Subcutaneous abdominal adipose tissue (tissue), 5 donors: Measurements from ENCODE around the gene BCL2A1.
A peak's percentile ranks its signal among the peaks of the same experiment; 100 is the strongest.
"Not testable (repeated sequence)": the region's sequence is repeated elsewhere in the genome, so short reads cannot be mapped to it uniquely, and the experiment has no call there.

ENCODE experiments used
- H3K27ac ChIP-seq: one replicate; pipeline ENCODE4 v1.7.0; 2013; ENCODE audit warnings: low read depth, mild to moderate bottlenecking, inconsistent platforms, low read length, moderate library complexity
- H3K27me3 ChIP-seq, 5 donors: one replicate each; pipeline ENCODE4 v1.7.0; 2013; ENCODE audit warnings: low read length in 5 of 5, inconsistent platforms in 1 of 5; ENCODE audit not compliant: control insufficient read depth in 5 of 5, insufficient read depth in 4 of 5
- H3K36me3 ChIP-seq, 5 donors: one replicate each; pipeline ENCODE4 v1.7.0; 2013; ENCODE audit warnings: low read length in 5 of 5; ENCODE audit not compliant: control insufficient read depth in 5 of 5, insufficient read depth in 5 of 5
- H3K4me1 ChIP-seq, 5 donors: one replicate each; pipeline ENCODE4 v1.7.0; 2013; ENCODE audit warnings: low read length in 5 of 5, mild to moderate bottlenecking in 3 of 5, moderate library complexity in 1 of 5; ENCODE audit not compliant: control insufficient read depth in 5 of 5, insufficient read depth in 5 of 5
- H3K4me3 ChIP-seq, 5 donors: one replicate each; pipeline ENCODE4 v1.7.0; 2013; ENCODE audit warnings: low read length in 5 of 5, low read depth in 1 of 5
- H3K9ac ChIP-seq, 5 donors: one replicate each; pipeline ENCODE4 v1.7.0; 2013; ENCODE audit warnings: low read length in 5 of 5, mild to moderate bottlenecking in 4 of 5, moderate library complexity in 3 of 5
- H3K9me3 ChIP-seq, 5 donors: one replicate each; pipeline ENCODE4 v1.7.0; 2013; ENCODE audit warnings: low read length in 5 of 5; ENCODE audit not compliant: control insufficient read depth in 5 of 5
- donor health status: healthy.
- donor health status: healthy.
- donor health status: healthy.
- donor health status: healthy.
- donor health status: healthy.

Gene BCL2A1

DNA sequence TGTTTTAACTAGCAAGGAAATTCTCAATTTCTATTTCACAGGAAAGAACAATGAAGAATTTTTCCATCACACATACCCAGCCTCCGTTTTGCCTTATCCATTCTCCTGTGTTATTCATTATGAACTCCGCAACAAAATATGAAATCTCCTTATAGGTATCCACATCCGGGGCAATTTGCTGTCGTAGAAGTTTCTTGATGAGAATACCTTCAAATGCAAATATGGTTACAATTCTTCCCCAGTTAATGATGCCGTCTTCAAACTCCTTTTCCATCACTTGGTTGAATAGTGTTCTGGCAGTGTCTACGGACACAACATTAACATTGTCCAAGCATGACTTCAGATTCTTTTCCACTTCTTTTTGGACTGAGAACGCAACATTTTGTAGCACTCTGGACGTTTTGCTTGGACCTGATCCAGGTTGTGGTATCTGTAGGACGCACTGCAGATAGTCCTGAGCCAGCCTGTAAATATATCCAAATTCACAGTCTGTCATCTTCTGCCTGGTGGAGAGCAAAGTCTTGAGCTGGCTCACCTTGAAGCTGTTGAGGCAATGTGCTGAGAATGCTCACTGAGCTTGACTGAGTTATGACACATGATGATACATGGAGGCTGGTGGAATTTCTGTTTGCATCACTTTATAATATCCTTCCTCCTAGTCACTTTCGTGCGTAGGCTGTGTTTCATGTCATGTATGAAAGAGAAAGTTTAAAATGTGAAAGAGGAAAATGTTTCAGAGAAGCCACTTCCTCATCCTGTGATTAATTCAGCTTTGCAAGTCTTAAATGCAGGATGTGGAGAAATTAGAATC is at the start of gene BCL2A1:
BCL2A1 (minus strand) TSS at position 573 of the 811 bp plus-strand sequence; CDS start at position 496, 77 bp downstream.
- Histone ChIP-seq H3K4me3 (peak within 1 kb of the TSS in 2 of 5 donors; percentile 42), H3K27me3 (no peaks in the 10 kb centered on the region), H3K4me1 (peaks cover 0 to 3% (median 0%) of the 10 kb centered on the region in 5 donors), H3K9ac (no peak within 1 kb of the TSS), H3K9me3 (no peaks in the 10 kb centered on the region), H3K27ac (no peak within 1 kb of the TSS), H3K36me3 (no peaks in the 10 kb centered on the region)

- Histone ChIP-seq H3K9me3 (no peaks in the 10 kb centered on the region), H3K4me1 (peaks cover 0 to 13% (median 0%) of the 10 kb centered on the region in 5 donors), H3K4me3 (no peak overlapping the region), H3K36me3 (no peaks in the 10 kb centered on the region), H3K27ac (no peak overlapping the region), H3K27me3 (peaks cover 0 to 3% (median 0%) of the 10 kb centered on the region in 5 donors), H3K9ac (no peak overlapping the region)
Measured at GRCh38 chr15:80020731-80021130, 49.7 kb upstream of the BCL2A1 start.

DNA sequence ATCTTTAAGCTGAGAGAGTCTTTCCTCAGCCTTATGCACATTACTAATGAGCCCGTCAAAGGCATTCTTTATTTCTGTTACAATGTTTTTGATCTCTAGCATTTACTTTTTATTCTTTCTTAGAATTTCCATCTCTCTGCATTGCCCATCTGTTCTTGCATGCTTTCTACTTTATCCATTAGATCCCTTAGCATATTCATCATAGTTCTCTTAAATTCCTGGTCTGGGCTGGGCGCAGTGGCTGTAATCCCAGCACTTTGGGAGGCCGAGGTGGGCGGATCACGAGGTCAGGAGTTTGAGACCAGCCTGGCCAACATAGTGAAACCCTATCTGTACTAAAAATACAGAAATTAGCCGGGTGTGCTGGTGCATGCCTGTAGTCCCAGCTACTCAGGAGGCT is 49.2 kb upstream of the BCL2A1 start:
- H3K36me3 ChIP-seq, H3K4me3 ChIP-seq, H3K9me3 ChIP-seq, H3K27me3 ChIP-seq, H3K27ac ChIP-seq, H3K9ac ChIP-seq: not testable (repeated sequence)
- H3K4me1 ChIP-seq = peaks cover 0 to 13% (median 0%) of the 10 kb centered on the region in 5 donors

DNA sequence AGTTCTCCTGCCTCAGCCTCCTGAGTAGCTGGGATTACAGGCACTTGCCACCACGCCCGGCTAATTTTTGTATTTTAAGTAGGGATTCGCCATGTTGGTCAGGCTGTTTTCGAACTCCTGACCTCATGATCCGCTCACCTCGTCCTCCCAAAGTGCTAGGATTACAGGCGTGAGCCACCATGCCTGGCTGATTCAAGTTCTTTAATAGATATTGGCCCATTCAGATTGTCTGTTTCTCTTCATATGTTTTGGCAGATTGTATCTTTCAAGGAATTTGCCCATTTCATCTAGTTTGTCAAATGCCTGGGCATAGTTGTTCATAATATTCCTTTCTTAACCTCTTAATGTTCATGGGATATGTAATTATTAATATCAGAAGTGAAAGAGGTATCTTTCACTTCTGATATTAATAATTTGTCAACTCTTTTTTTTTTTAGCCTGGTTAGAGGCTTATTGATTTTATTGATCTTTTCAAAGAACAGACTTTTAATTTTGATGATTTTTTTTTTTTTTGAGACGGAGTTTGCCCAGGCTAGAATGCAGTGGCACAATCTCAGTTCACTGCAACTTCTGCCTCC is 48.3 kb upstream of the BCL2A1 start:
- H3K9ac ChIP-seq = no peak overlapping the region
- H3K4me1 ChIP-seq = peaks cover 0 to 13% (median 0%) of the 10 kb centered on the region in 5 donors
- H3K27ac ChIP-seq = no peak overlapping the region
- peaks cover 0 to 3% (median 0%) of the 10 kb centered on the region in 5 donors for H3K27me3 ChIP-seq
- no peaks in the 10 kb centered on the region for H3K36me3 ChIP-seq
- H3K9me3 ChIP-seq = peaks cover 0 to 4% (median 0%) of the 10 kb centered on the region in 5 donors
- no peak overlapping the region for H3K4me3 ChIP-seq

DNA sequence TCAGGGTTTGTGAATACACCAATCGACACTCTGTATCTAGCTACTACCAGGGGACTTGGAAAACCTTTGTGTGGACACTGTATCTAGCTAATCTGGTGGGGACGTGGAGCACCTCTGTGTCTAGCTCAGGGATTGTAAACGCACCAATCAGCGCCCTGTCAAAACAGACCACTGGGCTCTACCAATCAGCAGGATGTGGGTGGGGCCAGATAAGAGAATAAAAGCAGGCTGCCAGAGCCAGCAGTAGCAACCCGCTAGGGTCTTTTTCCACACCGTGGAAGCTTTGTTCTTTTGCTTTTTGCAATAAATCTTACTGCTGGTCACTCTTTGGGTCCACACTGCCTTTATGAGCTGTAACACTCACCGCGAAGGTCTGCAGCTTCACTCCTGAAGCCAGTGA is 46.1 kb upstream of the BCL2A1 start:
- H3K9ac ChIP-seq, H3K27me3 ChIP-seq, H3K4me1 ChIP-seq, H3K36me3 ChIP-seq, H3K4me3 ChIP-seq, H3K9me3 ChIP-seq, H3K27ac ChIP-seq: not testable (repeated sequence)

- not testable (repeated sequence) for H3K9ac ChIP-seq, H3K27ac ChIP-seq, H3K36me3 ChIP-seq, H3K4me3 ChIP-seq, H3K27me3 ChIP-seq, H3K4me1 ChIP-seq, H3K9me3 ChIP-seq
Measured at GRCh38 chr15:80016506-80016905, 45.5 kb upstream of the BCL2A1 start.

GRCh38 chr15:80015156-80015555 is 44.2 kb upstream of the BCL2A1 start:
- no peaks in the 10 kb centered on the region for H3K27me3 ChIP-seq
- no peak overlapping the region for H3K9ac ChIP-seq
- no peaks in the 10 kb centered on the region for H3K36me3 ChIP-seq
- H3K4me1 ChIP-seq = no peaks in the 10 kb centered on the region
- H3K4me3 ChIP-seq = no peak overlapping the region
- peaks cover 0 to 4% (median 0%) of the 10 kb centered on the region in 5 donors for H3K9me3 ChIP-seq
- no peak overlapping the region for H3K27ac ChIP-seq

DNA sequence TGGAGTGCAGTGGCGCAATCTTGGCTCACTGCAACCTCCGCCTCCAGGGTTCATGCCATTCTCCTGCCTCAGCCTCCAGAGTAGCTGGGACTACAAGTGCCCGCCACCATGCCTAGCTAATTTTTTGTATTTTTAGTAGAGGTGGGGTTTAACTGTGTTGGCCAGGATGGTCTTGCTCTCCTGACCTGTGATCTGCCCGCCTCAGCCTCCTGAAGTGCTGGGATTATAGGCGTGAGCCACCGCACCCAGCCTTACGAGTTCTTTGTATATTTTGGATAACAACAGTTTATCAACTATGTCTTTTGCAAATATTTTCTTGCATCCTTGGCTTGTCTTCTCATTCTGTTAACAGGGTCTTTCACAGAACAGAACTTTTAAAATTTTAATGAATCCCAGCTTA is 43.2 kb upstream of the BCL2A1 start:
- H3K4me3 ChIP-seq, H3K9ac ChIP-seq, H3K27ac ChIP-seq, H3K27me3 ChIP-seq, H3K9me3 ChIP-seq, H3K4me1 ChIP-seq, H3K36me3 ChIP-seq: not testable (repeated sequence)

DNA sequence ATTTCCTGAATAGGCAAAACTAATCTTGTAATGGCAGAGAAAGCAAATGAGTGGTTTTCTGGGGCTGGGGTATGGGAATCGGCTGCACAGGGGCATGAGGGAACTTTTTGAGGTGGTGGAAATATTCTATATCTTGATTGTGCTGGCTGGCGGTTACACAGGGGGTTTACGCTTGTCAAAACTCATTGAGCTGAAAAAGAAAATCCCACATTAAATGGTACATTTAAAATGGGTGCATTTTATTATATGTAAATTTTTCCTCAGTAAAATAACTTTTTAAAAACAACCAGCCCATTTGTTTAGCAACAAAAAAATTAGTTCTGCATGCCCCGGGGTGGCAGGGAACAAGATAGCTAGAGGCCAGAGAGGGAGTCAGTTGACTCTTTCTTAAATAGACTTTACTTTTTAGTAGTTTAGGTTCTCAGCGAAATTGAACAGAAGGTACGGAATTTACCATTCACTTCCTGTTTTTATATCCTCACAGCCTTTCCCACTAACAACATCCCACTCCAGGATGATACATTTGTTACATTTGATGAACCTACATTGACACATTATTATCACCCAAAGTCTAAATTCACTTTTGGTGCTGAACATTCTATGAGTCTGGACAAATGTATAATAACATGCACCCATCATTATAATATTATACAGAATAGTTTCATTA is 41.2 kb upstream of the BCL2A1 start:
- no peak overlapping the region for H3K27ac ChIP-seq
- H3K36me3 ChIP-seq = no peaks in the 10 kb centered on the region
- no peaks in the 10 kb centered on the region for H3K27me3 ChIP-seq
- H3K4me1 ChIP-seq = no peaks in the 10 kb centered on the region
- no peak overlapping the region for H3K4me3 ChIP-seq
- no peak overlapping the region for H3K9ac ChIP-seq
- H3K9me3 ChIP-seq = peaks cover 0 to 4% (median 0%) of the 10 kb centered on the region in 5 donors

- no peak overlapping the region for H3K9ac ChIP-seq
- peaks cover 0 to 4% (median 0%) of the 10 kb centered on the region in 5 donors for H3K9me3 ChIP-seq
- H3K36me3 ChIP-seq = no peaks in the 10 kb centered on the region
Measured at GRCh38 chr15:80011596-80011995, 40.6 kb upstream of the BCL2A1 start.

More at GRCh38 chr15:80011596-80011995, 40.6 kb upstream of the BCL2A1 start:
- H3K27ac ChIP-seq = no peak overlapping the region
- no peaks in the 10 kb centered on the region for H3K27me3 ChIP-seq
- H3K4me1 ChIP-seq = no peaks in the 10 kb centered on the region
- no peak overlapping the region for H3K4me3 ChIP-seq
